K562 (cell line): ENCODE data around the gene NR3C2. TPM values are rescaled to one million over a fixed set of nuclear protein-coding genes. Genes with fewer than 3 reads are reported as not detected.

Source experiments
- CHD7 ChIP-seq: fragments of 200-600 bp; sonication (generic); IDR thresholded peaks from one replicate; pipeline ENCODE4 v1.6.1; 2012; ENCODE audit warnings: mild to moderate bottlenecking, low read depth, low read length, inconsistent platforms
- polyA plus RNA-seq, 8 experiments: library from polyadenylated mRNA; depleted of rRNA in 4 of 8; stranded (reverse) in 5 of 8; unstranded in 3 of 8; fragments of >200 nt; fragmentation: Nextera tagmentation in 2 of 8; fragmentation: Illumina TruSeq in 1 of 8; extraction: Ambion mirVana in 2 of 8; extraction: Trizol in 1 of 8; gene quantifications; 2 replicates each; pipeline versions ENCODE4 v1.2.1 to v1.2.3, GENCODE V29; 2011 to 2014; ENCODE audit warnings: inconsistent platforms in 1 of 8, missing spikeins in 1 of 8
- total RNA-seq, 7 experiments: library from RNA; depleted of rRNA in 6 of 7; stranded (reverse); fragments of >200 nt in 6 of 7; fragmentation: Illumina TruSeq in 2 of 7; extraction: Trizol in 2 of 7; gene quantifications; 2 replicates each; pipeline versions ENCODE4 v1.2.1 to v1.2.3, GENCODE V29; 2011 to 2021; ENCODE audit warnings: low replicate concordance in 1 of 7

NR3C2 gene
- total and polyA plus RNA-seq, 9 of the 15 experiments (the other 6 are each of a cell fraction or from before 2014, with no cell fraction given), result 0.01 to 0.28 (median 0.16) TPM; not detected in 2

- no peak for TF ChIP-seq CHD7
Observed at GRCh38 chr4:148286012-148286411, 156.2 kb downstream of the NR3C2 start (continued).
